Activated T-helper 1 cell treated with anti-CD3 and anti-CD28 coated beads, Interleukin-2, amount 50 U/mL, for 16 hours (primary cell): ENCODE results near the gene DUSP23.

ENCODE experiments used
- DNase-seq, 2 donors: peaks; one replicate each; pipeline ENCODE4 v3.0.0-alpha.2; 2020; ENCODE audit warnings: low read depth in 1 of 2, low spot score in 1 of 2

Gene DUSP23

DNA sequence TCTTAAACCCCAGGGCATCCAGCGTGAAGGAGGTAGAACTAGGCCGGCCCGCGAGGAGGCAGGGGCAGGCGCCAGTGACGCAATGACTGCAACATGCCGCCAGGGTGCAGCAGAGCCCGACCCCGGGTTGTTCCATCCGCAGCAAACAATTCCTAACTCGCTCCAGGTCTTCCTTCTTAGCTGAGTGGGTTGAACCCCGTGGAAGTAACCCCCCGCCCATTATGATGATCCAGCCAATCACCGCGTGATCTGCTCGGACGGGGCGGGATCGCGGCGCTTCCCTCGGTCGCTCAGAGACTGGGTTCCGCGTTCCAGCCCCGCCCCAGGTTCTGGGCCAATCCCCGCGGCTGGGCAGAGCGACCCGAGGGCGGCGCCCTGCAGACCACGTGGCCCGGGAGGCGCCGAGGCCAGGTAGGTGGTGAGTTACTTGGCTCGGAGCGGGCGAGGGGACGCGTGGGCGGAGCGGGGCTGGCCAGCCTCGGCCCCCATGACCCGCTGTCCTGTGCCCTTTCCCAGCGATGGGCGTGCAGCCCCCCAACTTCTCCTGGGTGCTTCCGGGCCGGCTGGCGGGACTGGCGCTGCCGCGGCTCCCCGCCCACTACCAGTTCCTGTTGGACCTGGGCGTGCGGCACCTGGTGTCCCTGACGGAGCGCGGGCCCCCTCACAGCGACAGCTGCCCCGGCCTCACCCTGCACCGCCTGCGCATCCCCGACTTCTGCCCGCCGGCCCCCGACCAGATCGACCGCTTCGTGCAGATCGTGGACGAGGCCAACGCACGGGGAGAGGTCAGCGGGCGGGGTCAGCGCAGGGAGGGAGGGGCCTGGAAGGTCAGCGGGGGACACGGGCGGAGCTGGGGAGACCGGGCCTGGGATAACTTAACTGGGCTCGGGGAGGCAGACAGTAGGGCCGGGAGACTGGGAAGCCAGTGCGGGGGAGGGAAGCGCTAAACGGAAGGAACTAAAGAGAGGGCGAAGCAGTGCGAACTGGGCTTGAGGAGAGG is at the start of gene DUSP23:
TSS of gene DUSP23 (plus strand) at position 380 of the 1,000 bp plus-strand sequence. CDS start at position 519, 139 bp downstream.
- DNase-seq = peak; percentile 93

DNA sequence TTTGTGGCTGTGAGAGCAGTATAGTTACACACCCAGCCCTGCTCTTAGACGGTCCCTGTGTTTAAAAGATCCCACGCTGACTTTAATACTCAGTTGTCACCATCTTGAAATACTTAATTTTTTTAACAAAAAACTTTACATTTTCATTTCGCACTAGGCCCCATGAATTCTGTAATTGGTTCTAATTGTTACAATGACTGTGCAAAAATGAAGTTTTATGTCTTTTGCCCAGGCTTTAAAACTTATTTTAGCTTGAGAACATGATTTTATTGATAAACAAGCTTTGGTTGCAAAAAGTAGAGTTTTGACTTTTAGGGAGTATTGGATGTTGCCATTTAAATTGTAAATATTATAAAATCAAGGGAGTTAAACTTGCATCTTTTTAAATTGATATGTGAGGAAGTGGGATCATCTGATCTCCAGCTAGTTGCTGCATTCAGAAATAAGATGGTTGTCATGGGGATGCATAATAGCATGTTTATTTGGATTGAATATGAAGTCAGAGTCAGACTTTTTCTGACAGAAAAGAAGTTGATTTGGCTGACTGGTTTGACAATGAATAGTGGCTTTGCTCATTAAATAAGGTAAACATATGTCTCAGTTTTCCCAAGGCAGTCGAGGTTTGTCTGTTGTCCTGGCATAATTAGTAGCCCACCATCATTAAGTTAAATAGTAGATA is 43.4 kb upstream of the DUSP23 start:
- DNase-seq = no peak

DNA sequence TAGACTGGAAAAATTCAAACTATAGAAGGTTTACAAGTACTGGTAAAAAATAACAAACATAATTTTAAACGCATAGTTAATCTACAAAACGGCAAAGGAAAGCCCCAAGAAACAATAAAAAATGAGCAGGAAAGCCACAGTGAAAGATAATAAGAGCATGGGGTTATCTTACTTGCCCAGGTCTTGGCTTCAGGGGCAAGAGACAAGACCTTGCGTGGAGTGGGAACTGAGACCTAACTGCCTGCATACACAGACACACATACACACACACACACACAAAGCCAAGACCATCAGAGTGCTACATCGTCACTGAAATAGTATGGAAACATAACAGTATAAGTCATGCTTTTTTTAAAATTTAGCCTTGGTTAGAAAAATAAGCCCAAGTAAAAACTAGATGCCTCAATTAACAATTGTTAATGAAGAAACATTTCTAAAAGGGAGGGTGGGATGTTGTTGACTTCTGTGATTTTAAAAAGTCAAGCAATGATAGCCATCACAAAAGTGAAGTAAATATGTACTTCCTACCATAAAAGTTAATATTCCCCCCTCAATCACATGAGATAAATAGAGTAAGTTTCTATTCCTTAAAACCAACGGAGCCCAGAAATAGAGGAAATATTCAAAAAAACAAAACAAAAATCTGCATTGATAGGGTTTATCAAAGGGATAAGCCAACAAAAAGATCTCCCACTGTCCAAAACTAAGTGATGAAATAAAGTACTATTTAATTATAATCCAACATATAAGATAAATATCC is 36.9 kb upstream of the DUSP23 start:
- no peak for DNase-seq

DNA sequence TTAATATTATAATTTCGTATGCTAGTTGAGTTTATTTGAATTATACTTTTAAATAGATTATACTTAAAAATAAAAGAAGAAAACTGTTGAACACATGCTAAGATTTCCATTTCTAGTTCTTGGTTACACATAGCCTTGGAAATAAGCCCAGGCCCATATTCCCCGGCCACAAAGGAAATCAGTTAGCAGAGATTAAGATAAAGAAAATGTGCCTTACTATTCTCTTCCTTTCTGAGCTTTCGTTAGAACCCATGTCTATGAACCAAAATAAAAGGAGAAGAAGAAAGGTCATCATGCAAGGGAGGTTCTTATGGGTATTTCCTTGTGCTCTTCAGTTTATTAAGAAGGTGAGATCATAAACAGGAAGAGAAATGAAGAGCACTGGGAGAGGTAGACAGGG is 34.1 kb upstream of the DUSP23 start:
- DNase-seq = no peak

DNA sequence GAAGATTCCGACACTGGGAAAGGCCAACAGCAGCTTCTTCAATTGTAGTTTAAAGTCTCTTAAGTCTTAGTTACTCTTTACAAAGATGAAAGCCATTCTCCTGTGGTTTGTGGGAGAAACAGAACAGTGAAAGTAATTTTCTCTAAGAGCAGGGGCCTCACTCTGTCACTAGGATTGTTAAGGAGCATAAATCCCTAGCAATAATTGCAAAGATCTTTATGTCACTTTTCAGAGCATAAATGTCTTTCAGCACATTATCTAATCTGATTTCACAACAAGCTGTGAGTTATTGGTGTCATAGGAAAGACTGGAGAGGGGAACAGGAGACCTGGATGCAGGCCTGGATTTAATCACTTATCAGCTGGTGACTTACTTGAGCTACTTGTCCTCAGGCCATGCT is 32.4 kb upstream of the DUSP23 start:
- no peak for DNase-seq

DNA sequence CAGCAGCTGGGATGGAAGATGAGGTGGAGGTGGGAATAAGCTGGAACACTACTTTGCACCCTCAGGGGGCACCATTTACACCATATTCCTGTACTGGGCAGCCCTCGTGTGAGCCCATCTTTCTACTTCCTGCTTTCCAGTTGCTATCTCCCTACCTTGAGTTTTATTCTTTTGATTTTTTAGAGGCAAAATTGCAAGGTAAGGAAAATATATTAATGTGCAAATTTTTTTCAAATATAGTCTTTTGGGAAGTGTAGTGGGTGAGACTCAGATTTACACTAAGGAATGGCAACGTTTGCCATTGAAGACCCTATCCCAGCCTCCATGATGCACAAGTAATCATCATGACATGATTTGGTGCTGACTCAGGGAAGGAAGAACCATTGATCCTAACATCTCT is 31.1 kb upstream of the DUSP23 start:
- DNase-seq = no peak

DNA sequence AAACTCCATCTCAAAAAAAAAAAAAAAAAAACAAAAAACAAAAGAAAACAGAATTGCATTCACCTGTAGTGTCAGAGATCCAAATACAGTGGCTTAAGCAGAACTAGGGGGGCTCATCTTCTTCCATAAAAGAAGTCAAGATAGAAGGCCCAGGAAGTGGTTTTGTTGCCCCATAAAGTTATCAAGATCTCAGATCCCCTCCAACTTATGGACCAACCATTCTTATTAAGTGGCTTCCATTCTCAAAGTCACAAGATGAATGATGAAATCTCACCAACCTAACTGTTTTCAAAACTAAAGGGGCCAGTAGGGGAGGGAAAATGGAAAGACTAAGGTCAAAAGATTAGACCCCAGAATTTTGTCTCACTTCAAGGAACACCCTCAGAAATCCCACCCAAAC is 30.1 kb upstream of the DUSP23 start:
- DNase-seq = no peak

DNA sequence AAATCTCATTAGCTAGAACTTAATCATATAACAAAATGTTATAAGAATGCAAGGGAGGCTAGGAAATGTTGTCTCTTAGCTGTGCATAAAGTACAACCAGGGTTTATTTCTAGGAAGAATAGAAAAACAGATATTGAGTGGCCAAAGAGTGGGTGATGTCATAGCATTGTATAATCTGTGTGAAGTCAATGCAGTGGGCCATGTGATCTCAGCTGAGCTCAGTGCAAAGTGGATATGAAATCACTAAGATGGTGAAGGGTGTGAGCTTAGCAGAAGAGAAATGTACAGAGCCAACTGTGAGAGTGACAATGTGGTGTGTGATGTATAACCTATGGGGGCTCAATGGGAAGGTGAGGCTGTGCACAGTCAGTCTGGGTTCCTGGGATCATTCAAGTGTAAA is 29.7 kb upstream of the DUSP23 start:
- DNase-seq = no peak

DNA sequence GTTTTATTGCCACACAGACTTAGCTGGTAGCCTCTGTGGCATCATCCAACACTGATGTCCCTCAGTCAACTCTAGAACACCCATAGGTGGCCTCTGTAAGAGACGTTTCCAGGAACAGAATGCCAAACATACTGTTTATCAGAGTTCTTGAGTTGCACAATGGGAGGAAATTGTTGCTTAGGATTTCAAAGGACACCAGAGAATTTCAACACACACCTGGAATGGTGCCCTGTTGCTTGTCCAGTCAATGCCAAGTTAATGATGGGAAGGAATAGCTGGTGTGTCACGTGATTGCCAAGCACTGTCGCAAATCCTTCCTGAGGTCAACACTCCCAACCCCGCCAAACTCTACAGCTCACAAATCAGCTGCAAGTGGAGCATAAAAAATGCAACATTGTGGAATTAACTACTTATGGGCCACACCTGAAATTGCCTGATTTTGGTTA is 28.6 kb upstream of the DUSP23 start:
- no peak for DNase-seq

DNA sequence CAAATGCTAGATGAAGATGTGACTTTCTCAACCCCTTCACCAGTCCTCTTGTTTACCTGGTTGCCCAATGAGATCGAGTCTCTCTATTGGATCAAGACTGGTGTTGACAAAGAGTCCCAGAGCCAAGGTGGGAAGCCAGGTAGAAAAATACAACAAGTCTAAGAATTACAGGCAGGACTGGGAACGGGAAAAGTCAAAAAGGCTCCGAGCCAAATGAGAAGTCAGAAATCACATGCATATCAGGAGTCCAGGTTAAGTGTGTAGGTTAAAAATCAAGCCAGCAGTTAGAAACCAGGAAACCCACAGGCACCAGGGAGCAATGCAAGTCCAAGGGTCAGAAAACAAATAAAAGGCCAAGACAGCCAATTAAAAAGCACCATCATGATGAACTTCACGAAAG is 27.4 kb upstream of the DUSP23 start:
- no peak for DNase-seq

DNA sequence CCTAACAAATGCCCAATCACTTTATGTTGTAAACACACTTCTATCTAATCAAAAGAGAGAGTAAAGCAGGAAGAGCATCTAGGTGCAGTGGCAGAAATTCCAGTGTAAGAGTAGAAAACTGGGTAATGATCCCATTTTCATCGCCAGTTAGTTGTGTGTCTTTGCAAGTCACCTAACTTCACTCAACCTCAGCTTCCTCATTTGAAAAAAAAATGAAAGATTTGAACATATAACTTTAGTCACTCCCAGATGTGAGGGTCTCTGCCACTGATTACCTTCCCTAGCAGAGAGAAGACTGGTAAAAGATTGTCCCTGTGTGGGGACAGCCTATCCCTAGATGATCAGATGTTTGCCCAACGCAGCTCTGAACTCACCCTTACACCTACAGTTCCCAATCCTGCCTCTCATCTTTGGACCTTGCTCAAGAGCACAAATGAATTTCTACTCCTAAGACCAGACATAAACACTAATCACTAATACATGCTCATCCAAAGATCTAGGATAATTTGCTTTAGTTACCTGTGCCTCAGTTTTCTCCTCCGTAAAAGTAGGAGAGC is 25.2 kb upstream of the DUSP23 start:
- DNase-seq = no peak

DNA sequence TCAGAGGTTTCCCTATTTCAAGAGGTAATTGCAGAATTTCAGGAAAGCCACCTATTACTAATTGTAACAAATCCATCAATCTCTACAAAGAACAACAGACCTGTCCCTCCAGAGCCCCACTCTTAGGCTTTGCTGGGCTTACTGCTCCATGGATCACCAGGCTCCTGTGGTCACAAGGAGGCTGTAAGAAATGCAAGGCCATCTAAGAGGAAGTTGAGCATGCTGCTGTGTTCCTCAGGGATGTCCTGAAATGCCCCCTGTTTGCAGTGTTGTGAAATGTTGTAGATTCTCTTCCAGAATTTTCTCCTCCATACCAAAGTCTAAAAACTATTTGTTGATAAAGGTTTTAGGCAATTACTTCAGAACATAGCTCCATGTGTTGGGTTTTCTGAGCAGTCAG is 24.4 kb upstream of the DUSP23 start:
- no peak for DNase-seq

DNA sequence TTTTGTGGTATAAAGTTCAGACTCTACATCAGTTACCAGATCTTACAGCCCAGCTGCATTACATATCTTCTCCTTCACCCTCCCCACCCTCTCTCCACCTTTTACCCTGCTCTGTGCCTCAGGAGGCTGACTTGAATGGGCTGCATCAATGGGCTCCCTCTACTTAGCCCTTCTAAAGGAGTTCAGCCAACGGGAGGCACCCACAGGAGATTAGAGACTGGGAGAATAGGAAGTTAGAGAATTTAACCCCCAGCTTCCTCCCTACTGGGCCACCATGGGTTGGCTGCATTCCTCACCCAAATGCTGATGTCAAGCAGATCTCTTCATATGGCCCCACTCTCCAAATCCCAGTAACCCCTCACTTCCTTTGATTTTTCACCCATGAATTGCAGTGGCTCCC is 17.1 kb upstream of the DUSP23 start:
- no peak for DNase-seq

DNA sequence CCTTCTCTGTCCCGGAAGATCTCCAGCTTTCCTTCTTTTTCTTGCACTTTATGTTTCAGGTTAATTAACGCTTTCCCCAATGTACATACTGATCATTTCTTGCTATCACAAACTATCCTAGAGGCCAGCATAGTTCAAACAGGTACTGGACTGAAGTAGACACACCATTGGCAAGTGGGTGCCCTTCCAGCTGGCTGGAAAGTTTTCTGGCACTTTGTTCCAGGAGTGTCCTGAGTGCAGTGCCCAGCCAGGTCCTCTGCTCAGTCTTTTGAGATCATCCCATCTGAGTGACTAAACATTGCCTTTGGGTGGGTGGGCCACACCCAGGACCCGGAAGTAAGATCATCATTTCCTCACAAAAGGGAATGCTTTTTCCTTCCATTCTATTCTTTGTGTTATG is 15.0 kb upstream of the DUSP23 start:
- no peak for DNase-seq

DNA sequence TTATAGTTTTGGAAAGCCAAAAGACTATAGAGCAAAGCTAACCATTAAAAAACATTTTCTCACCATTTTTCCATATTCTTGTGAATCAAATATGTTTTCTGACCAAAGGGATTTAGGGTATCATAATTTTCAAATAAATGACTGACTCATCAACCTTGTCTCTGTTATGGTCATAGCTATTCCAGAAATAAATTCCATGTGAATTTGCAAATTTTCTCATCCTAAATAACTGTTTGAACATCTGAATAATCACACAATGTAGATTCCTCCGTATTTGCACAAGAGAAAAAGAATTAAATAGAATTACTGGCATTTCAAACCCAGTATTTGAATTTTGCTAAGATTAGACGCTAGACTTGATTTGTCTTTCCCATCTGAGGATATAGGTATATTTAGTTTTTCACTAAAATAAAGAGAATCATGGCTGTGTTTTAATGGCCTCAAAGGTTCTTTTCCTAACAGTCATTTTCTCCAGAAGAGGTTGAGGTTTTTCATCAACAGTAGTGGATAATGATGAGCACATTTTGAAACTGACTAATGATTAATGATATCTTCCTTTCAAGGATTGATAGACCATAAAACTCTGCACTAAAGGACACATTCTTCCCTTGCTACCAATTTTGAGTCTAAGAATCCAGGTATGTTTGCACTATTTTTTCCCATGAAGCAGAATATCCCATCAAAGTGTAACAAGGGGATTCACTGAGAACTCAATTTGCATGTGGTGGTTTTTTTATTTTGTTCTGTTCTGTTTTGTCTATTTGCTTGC is 9.5 kb upstream of the DUSP23 start:
- DNase-seq = no peak

DNA sequence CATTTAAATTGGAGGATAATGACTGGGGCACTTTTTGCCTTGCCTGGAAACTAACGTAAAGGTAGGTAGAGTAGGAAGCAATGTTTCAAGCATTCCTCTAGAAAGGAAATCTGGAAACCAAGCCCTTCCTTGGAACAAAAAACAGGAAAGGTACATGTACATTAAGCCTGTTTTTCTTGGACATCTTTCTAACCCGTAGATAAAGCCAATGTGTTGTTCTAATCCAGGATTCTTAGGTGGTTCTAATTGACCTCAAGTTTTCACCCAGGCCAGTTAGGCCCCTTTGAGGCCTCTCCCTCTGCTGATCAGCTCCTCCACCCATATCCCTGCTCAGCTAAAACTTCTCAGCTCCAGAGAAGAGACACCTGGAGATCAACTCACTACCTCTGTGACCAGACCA is 6.3 kb upstream of the DUSP23 start:
- no peak for DNase-seq

DNA sequence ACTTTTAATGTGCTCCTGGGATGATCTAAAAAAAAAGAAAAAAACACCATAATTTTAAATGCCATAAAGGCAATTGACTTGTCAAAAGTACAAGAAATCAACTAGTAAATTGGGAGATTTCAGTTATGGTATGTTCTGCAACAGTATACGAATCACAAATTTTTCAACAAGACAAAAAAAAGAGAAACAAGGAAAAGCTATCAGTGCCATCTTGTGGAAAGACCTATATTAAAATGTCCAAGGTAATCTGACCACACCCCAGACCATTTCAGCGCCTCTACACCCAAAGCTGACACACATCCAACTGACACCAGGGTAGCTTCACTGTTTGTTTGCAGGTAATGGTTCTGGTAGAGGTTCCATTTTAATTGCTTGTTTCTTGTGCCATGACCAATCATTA is 5.0 kb upstream of the DUSP23 start:
- no peak for DNase-seq

DNA sequence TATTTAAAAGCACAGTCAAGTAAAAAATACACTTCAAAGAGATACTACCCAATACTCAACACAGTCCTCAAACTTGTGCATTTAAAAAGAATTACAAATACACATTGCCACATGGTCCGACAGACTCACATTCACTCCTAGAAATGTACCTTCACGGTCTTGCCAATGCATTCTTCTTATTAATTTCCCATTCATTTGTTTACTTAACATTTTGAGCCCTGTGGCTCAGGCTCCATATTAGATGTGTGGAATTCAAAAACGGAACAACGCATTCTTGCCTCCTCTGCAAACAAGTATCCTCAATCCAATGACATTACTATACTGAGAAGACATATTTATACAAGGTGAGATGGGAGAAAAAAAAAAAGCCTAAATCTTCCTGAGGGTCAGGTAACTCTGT is 2.5 kb upstream of the DUSP23 start:
- no peak for DNase-seq

DNA sequence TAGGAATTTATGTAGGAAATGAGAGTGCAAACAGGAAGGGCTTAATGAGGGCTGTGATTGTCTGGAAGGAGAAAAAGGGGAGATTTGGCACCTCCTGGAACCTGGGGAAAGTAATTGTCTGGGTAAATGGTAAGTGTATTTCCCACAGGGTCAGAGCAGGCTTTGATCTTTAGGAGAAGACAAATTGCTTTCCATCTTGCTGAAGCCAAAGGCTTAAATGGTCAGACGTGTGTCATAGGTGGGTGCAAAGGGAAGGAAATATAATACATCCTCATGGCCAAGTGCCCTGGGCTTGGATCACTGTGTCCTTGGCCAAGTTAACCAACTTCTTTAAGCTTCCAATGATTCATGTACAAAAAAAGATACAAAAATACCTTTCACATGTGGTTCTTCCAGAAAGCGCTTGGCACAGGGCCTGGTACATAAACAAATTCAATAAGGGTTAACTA is 1.3 kb upstream of the DUSP23 start:
- no peak for DNase-seq

DNA sequence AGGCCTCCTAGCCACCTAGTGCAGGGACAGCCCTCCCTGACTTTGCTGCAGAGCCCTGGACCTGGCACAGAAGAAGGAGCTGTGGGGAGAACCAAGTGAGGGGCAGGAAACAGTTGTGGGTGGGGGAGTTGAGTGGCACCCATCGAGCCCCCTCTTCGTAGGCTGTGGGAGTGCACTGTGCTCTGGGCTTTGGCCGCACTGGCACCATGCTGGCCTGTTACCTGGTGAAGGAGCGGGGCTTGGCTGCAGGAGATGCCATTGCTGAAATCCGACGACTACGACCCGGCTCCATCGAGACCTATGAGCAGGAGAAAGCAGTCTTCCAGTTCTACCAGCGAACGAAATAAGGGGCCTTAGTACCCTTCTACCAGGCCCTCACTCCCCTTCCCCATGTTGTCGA is 1.2 kb downstream of the DUSP23 start:
- no peak for DNase-seq
